ENCODE data around the gene FILIP1L.

- no peak for TF ChIP-seq GABPA (IDR thresholded peaks at IDR 0.05; ENCODE audit: borderline replicate concordance, insufficient read depth, low read length)
- TF ChIP-seq CTCF (IDR thresholded peaks at IDR 0.05; ENCODE audit: control extremely low read depth in 1 of 3, insufficient read depth in 1 of 3, low read depth in 1 of 3, low read length in 3 of 3), result no peak
- TF ChIP-seq RFX5 (IDR thresholded peaks at IDR 0.05; ENCODE audit: borderline replicate concordance, low read depth, low read length), result no peak
- no peak for TF ChIP-seq EZH2 (IDR thresholded peaks at IDR 0.05; ENCODE audit: low read depth, low read length, severe bottlenecking)
- no peak for TF ChIP-seq ATF3 (IDR thresholded peaks at IDR 0.05; ENCODE audit: insufficient read depth, low read depth, low read length)
- TF ChIP-seq SUZ12 (IDR thresholded peaks at IDR 0.05; ENCODE audit: low read length), result no peak
- no peak for TF ChIP-seq CEBPB (IDR thresholded peaks at IDR 0.05; ENCODE audit: low read depth, low read length)
Observed at GRCh38 chr3:100081986-100082692, 32.2 kb downstream of the FILIP1L start.

All from H1 (cell line).